GM20000 (cell line): ENCODE results near the gene TMEM92.
"Not testable (repeated sequence)": the region's sequence is repeated elsewhere in the genome, so short reads cannot be mapped to it uniquely, and the experiment has no call there.

Experiments
- DNase-seq: peaks from one replicate; pipeline ENCODE4 v3.0.0; 2012; ENCODE audit warnings: low spot score
- TF ChIP-seq, protein P1 (sequence below): IDR thresholded peaks from 2 replicates; pipeline ENCODE4 v1.5.1; 2012; ENCODE audit warnings: mild to moderate bottlenecking, control low read depth; ENCODE audit errors: extremely low read depth, missing control alignments

TMEM92 gene

DNA sequence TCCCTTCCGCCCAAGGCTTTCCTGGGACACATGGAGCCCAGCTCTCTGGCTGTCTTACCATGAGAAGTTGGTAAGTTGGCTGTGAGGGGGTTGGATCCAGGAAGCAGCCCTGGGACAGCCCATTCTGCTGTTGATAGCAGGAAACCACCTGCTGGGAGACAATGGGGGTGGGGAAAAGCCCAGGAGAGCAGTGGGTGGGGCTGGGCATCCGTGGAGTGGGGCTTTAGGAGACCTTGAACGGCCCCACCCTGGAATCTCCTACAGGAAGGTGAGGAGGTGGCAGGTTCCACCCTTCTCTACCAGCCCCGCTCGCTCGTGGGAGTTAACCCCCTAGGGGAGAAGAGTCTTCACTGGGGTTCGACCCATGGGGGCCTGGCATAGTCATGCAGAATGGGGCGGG lies 5.8 kb downstream of the TMEM92 start:
- TF ChIP-seq, protein P1, sequence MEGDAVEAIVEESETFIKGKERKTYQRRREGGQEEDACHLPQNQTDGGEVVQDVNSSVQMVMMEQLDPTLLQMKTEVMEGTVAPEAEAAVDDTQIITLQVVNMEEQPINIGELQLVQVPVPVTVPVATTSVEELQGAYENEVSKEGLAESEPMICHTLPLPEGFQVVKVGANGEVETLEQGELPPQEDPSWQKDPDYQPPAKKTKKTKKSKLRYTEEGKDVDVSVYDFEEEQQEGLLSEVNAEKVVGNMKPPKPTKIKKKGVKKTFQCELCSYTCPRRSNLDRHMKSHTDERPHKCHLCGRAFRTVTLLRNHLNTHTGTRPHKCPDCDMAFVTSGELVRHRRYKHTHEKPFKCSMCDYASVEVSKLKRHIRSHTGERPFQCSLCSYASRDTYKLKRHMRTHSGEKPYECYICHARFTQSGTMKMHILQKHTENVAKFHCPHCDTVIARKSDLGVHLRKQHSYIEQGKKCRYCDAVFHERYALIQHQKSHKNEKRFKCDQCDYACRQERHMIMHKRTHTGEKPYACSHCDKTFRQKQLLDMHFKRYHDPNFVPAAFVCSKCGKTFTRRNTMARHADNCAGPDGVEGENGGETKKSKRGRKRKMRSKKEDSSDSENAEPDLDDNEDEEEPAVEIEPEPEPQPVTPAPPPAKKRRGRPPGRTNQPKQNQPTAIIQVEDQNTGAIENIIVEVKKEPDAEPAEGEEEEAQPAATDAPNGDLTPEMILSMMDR, result no peak
- no peak for DNase-seq

DNA sequence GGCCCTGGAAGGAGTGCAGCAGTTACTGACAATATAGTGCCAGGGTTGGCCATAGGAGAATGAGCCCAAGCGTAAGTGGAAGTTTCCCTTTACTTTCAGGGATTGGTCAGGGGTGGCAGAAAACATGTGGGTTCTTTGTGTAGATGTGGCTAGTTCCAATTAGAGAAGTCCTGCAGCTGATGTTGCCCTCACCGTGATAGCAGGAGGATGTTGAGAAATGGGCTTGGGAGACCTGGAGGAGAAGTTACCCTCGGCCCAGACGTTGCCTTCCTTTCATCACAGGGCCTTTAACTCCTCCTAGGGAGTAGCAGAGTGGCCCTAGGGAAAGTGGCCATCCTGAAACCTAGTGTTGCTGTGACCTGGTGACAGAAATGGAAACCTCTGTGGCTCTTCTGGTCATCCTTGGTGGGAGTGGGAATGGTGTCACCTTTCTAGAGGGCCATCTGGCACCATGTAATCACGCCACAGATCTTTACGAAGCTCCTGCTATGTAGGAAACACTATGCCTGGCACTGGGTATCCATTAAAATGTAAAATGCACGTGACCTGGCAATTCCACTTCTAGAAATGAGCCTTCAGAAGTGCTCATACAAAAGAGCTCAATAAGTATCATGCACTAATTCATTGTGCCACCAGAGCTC lies 6.7 kb downstream of the TMEM92 start:
- no peak for DNase-seq
- TF ChIP-seq, protein P1, result no peak

DNA sequence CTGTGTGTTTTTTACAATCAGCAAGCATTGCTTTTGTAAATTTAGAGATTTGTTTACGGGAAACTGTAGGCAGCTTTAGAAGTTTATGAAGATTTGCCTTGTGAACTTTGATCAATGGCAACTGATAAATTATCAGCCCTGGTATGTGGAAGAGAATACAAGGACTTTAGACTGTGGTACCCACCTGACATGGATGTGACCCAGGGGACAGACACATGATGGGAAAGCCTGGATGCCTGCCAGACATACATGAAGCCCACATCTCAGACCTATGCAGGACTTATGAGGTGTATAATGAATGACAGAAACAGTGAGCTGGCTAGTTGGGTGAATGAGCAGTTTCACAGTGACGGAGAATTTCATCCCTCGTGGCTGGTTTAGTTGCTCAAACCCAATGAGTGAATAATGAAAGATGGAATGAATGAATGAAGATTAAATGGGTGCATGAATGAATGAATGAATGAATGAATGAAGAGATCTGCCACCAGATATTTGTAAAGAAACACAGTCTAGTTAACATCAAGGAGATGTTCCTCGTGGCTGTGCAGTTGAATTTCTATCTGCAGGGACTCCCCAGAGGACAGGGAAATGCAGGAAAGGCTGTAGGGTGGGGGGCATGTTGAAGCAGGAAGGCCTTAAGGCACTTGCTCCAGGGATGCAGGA lies 7.6 kb downstream of the TMEM92 start:
- DNase-seq, result no peak
- TF ChIP-seq, protein P1, result no peak

DNA sequence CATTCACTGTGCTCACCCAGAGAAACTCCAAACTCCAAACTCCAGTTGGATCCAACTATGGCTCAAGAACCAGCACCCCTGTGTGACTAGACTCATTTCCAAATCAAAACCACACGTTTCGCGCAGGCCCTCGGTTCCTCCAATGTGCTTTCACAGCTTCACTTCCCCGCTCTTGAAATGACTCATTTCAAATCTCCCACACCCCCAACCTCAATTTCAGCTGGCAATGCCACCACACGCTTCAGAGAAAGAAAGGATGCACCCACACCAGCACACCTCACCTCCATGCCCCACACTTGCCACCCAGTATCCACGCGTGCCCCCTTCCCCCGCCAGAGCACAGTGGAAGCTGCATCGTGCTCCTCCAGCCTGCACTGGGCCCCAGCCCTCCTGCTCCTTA lies 9.0 kb downstream of the TMEM92 start:
- TF ChIP-seq, protein P1, result no peak

DNA sequence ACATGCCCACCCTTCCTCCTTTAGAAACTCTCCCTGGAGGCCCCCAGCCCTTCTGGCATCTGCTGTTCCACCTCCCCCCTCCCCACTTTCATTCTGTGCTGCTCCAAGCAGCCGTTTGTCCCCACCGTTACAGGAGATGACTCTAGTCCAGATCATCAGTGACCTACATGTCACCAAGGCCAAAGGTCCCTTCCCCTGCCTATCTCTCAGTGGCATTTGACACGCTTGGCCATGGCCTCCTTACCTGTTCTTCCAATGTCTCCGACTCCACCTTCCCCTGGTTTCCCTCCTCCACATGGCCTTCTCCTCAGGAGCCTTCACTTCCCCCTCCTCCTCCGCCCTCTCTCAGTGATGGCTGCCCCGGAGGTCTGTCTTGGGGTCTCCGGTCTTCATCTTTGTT lies 9.4 kb downstream of the TMEM92 start:
- TF ChIP-seq, protein P1, result no peak
- no peak for DNase-seq

More for the DNA sequence above, 9.0 kb downstream of the TMEM92 start:
- peak; percentile 37 for DNase-seq

DNA sequence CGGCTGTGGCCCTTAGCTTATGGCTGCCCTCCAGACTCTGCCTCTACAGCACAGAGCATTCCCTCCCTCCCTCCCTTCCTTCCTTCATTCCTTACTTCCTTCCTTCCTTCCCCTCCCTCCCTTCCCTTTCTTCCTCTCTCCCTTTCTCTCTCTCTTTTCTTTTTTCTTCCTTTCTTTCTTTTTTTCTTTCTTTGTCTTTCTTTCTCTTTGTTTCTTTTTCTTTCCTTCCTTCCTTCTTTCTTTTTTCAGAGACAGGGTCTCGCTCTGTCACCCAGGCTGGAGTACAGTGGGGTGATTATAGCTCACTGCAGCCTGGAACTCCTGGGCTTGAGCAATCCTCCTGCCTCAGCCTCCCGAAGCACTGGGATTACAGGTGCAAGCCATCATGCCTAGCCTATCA lies 11.7 kb downstream of the TMEM92 start:
- DNase-seq, result no peak
- TF ChIP-seq, protein P1, result no peak

DNA sequence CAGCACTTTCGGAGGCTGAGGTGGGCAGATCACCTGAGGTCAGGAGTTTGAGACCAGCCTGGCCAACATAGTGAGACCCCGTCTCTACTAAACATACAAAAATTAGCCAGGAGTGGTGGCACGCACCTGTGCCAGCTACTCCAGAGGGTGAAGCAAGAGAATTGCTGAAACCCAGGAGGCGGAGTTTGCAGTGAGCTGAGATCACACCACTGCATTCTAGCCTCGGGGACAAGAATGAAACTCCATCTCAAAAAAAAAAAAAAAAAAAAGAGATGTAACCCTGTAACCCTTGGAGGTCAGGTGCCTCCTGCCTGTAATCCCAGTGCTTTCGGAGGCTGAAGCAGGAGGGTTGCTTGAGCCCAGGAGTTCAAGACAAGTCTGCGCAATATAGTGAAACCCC lies 13.0 kb downstream of the TMEM92 start:
- not testable (repeated sequence) for DNase-seq

DNA sequence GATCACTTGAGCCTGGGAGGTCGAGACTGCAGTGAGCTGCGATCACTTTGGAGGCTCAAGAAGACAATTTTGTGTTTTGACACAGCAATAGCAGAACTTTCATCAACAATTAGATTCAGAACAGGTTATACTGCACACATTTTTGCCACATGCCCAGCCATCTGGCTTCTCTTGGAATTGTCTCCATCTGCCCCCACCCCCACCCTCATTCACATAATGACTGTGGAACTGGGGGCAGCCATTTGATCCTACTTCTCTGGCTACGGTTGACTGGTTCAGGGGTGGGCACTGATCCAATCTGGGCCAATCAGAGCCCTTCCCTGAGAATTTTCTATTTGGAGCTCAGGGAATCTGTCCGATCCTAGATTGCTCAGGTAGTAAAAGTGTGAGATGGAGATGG lies 14.0 kb downstream of the TMEM92 start:
- no peak for DNase-seq
- TF ChIP-seq, protein P1, result no peak
